GM18870 (cell line): ENCODE data around the gene RPS27.
"Not testable (repeated sequence)": the region's sequence is repeated elsewhere in the genome, so short reads cannot be mapped to it uniquely, and the experiment has no call there.

Experiments
- ATAC-seq: cut with Tn5 transposase; IDR thresholded peaks from one replicate; pipeline ENCODE4 v1.9.1; 2021; ENCODE audit warnings: moderate library complexity; ENCODE audit not compliant: unreplicated experiment

The RPS27 gene

GRCh38 chr1:153985341-153985912 lies 5.1 kb upstream of the RPS27 start:
- ATAC-seq, result no peak

DNA sequence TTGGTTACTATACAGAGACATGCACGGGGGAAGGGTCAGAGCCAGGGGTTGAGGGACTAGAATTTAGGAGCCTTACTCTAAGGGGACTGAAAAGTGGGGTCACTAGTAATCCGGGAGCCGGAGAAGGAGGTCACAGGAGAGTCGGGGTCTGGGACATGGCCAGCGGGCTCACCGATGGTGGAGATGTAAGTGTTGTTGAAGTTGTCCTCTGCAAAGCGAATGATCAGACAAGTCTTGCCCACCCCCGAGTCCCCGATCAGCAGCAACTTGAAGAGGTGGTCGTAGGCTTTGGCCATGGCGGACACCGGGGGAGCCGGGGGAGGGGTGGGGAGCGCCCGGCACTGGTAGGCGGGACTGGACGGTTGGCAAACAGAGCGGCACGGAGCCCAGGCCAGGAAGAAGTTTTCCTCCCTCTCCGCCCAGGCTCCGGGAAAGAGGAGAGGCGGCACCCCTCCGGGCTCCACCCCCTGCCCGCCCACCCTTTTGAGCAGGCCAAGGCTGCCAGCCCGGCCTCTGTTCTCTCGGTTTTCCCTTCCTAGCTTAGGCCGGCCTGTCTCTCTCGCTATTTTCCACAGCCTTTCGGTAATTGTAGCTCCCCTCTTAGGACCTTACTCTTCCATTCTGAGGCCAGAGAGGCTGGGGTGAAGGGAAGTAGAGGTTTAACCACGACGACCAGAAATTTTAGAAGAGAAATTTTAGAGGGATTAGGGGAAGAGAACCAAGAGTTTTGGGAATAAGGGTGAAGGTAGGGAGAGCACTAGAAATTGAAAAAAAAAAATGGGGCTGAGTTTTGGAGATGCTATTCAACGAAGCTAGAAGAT lies 4.4 kb upstream of the RPS27 start, which contains the start of gene RAB13:
Gene RAB13 (minus strand): TSS at position 399 of the 821 bp plus-strand sequence. CDS start 103 bp downstream, at position 296.
- no peak for ATAC-seq

DNA sequence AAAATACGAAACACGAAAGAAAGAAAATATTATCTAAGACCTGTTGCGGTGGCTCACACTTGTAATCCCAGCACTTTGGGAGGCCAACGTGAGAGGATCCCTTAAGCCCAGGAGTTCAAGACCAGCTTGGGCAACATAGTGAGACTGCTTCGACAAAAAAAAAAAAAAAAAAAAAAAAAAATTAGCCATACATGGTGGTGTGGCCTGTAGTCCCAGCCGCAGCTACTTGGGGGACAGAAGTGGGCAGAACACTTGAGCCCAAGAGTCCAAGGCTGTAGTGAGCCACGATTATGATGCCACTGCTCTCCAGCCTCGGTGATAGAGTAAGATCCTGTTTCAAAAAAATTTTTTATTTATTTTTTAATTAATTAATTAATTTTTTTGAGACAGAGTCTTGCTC lies 2.9 kb upstream of the RPS27 start:
- ATAC-seq, result no peak

- ATAC-seq, result no peak
These were observed 629 bp downstream of the RPS27 start for GRCh38 chr1:153991151-153991630.

GRCh38 chr1:153991806-153992205 lies 1.2 kb downstream of the RPS27 start:
- no peak for ATAC-seq

GRCh38 chr1:153995202-153995601 lies 4.6 kb downstream of the RPS27 start:
- ATAC-seq, result no peak

GRCh38 chr1:153995640-153996039 lies 5.1 kb downstream of the RPS27 start:
- no peak for ATAC-seq

GRCh38 chr1:153996882-153997281 lies 6.3 kb downstream of the RPS27 start:
- ATAC-seq, result not testable (repeated sequence)

DNA sequence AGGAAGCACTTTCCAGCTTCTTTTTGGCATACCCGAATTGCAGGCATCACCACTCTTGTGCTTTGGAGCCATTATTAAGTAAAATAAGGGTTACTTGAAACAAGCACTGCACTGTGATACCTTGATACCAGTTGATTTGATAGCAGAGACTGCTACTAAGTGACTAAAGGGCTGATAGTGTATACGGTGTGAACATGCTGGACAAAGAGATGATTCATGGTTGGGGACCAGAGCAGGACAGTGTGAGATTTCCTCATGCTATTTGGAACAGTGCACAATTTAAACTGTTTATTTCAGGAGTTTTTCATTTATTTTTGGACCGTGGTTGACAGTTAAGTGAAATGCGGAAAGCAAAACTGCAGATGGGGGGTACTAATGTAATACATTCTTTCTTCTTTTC lies 9.9 kb downstream of the RPS27 start:
- no peak for ATAC-seq

GRCh38 chr1:154006136-154006535 lies 15.6 kb downstream of the RPS27 start:
- no peak for ATAC-seq

DNA sequence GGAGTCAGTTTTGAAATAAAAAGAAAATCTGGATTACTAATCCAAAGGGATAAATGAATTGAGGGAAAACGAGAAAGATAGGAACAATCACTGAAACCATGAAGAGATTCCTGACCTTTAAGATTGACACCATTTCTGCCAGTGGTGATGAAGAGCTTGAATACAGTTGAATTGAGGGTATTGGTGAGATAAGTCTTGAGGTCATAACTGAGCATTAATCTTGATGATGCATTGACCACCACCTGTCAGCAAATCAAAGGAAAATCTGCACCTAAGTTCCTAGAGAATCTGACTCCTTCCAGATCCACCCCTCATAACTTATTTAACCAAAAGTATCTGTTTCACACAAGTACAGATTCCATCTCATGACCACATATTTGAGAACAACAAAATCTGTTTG lies 21.6 kb downstream of the RPS27 start:
- no peak for ATAC-seq

DNA sequence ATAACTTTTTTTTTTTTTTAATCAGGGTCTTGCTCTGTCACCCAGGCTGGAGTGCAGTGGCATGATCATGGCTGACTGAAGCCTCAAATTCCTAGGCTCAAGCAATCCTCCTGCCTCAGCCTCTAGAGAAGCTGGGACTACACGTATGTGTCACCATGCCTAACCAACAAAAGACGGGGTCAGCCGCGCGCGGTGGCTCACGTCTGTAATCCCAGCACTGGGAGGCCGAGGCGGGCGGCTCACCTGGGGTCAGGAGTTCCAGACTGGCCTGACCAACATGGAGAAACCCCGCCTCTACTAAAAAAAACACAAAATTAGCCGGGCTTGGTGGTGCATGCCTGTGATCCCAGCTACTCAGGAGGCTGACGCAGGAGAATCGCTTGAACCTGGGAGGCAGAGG lies 22.0 kb downstream of the RPS27 start:
- ATAC-seq, result not testable (repeated sequence)

DNA sequence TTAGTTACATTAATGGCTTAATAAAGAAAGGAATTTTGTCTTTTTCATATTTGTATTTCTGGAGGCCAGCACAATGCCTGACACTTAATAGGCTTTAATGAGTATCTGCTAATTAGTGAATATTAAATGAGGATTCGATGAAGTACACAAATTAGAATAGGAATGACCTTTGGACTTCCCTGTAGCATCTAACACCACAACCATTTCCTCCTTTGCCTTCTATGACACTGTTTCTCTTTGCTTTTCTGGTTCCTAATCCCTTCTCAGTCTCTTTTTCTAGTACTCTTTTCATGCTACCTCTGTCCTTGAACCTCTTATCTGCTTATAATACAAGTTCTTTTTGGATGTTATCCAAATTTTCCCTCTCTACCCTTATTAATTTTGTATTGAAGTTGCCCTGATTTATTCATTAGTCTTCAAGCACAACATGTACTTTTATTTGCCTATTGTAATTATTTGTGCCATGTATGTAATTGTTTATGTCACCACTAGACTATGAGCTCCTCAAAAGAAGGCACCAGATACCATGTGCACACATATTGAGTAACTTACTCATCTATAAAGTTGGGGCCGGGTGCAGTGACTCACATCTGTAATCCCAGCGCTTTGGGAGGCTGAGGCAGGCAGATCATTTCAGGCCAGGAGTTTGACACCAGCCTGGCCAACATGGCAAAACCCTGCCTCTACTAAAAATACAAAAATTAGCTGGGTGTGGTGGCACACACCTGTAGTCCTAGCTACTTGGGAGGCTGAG lies 23.8 kb downstream of the RPS27 start:
- no peak for ATAC-seq

GRCh38 chr1:154019269-154019668 lies 28.7 kb downstream of the RPS27 start:
- no peak for ATAC-seq

DNA sequence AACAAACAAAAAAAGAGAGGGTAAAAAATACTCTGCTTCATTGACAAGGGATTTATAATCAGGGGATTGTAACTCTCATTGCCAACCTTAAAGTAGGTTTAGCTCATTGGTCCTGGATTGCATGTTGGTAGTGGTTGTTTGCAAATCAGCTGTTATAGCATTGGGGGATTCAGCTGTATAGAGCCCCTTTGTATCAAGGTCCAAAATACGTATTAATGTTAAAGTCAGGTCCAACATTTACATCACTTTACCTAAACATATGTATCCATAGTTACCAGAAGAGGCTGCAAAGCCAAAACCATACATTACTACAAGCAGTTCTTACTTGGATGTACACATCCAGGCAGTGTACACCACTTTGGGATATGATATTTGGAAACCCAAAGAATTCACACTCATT lies 29.4 kb downstream of the RPS27 start:
- ATAC-seq, result no peak

GRCh38 chr1:154033697-154034096 lies 43.1 kb downstream of the RPS27 start:
- ATAC-seq, result not testable (repeated sequence)
